Psoas muscle (tissue), 8 donors: ENCODE results near the gene CENPH. TPM values are rescaled to one million over a fixed set of nuclear protein-coding genes. Genes with fewer than 3 reads are reported as not detected.
A peak's percentile ranks its signal among the peaks of the same experiment; 100 is the strongest.
"Not testable (repeated sequence)": the region's sequence is repeated elsewhere in the genome, so short reads cannot be mapped to it uniquely, and the experiment has no call there.

ENCODE experiments used
- ATAC-seq, 4 donors: fragments of 200-7000 bp; cut with Tn5 transposase; one replicate each; pipeline ENCODE4 v1.9.1; 2020; ENCODE audit warnings: moderate library complexity in 3 of 4, mild to moderate bottlenecking in 2 of 4
- DNase-seq, 2 donors: peaks; one replicate each; pipeline ENCODE4 v3.0.0-alpha.2; 2020
- H3K27ac ChIP-seq: fragments of 200-600 bp; one replicate; pipeline ENCODE4 v1.8.0; 2022
- H3K27me3 ChIP-seq, 3 donors: fragments of 200-600 bp in 1 of 3; one replicate each; pipeline versions ENCODE4 v1.6.1 to v1.8.0; 2013 to 2022; ENCODE audit warnings: low read length in 2 of 3, mild to moderate bottlenecking in 2 of 3, moderate library complexity in 1 of 3; ENCODE audit not compliant: insufficient read depth in 3 of 3
- H3K36me3 ChIP-seq, 2 donors: fragments of 200-600 bp in 1 of 2; one replicate each; pipeline versions ENCODE4 v1.6.1 to v1.8.0; 2013 to 2022; ENCODE audit warnings: low read depth in 1 of 2, mild to moderate bottlenecking in 1 of 2, moderate library complexity in 1 of 2; ENCODE audit not compliant: insufficient read depth in 1 of 2
- H3K4me1 ChIP-seq: fragments of 200-600 bp; one replicate; pipeline ENCODE4 v1.8.0; 2022
- H3K4me3 ChIP-seq: fragments of 200-600 bp; one replicate; pipeline ENCODE4 v1.8.0; 2022; ENCODE audit warnings: mild to moderate bottlenecking
- H3K9me3 ChIP-seq: fragments of 200-600 bp; one replicate; pipeline ENCODE4 v1.8.0; 2022
- CTCF ChIP-seq: fragments of 200-600 bp; IDR thresholded peaks from one replicate; pipeline ENCODE4 v1.8.0; 2022; ENCODE audit warnings: antibody characterized with exemption
- WGBS, 3 donors: extraction: QIAGEN DNeasy Blood & Tissue Kit; methylation state at CpG; one replicate each; pipeline versions ENCODE4 v1.1.6 to v1.1.7; 2013; 5-methylcytosine and 5-hydroxymethylcytosine counted together
- intact Hi-C, 2 donors: fragments of 100-400 bp; cut with DNase I; formaldehyde crosslinking; loops; one replicate each; pipeline versions ENCODE4 v1.11.0 to v1.14.2; 2022
- polyA plus RNA-seq, 3 donors: library from polyadenylated mRNA; stranded (reverse); fragments of 200-250 nt; gene quantifications; one replicate each; pipeline ENCODE4 v1.2.3, GENCODE V29; 2013
- total RNA-seq, 4 donors: library from RNA; stranded (reverse); fragmentation: NEBNext Ultra II Directional in 2 of 4; extraction: Animal tissue kit (Norgen Biotek cat#: 25700) in 2 of 4; gene quantifications; one replicate each; pipeline versions ENCODE4 v1.2.1 to v1.2.4, GENCODE V29; 2021 to 2023
- donor health status: healthy with polysubstance abuse.
- donor health status: DM: no; HTN: no; CAD: no; lungs with moderate emphysema.
- donor health status: Bipolar disorder and iron deficiency.
- donor health status: healthy.
- donor health status: DM: yes; HTN: yes; CAD: no.
- donor health status: DM: no; HTN: no; CAD: no.
- donor health status: DM: no; HTN: no; CAD: no.
- donor health status: DM: yes; HTN: yes; CAD: no.

The CENPH gene
- total and polyA plus RNA-seq, 7 donors: 1.6 to 4.5 (median 3.2) TPM

GRCh38 chr5:69213513-69214215, 24.3 kb downstream of the CENPH start:
- DNase-seq (no peak), ATAC-seq (no peak)
- no peak for TF ChIP-seq CTCF
- H3K27ac ChIP-seq: no peak overlapping the region
- H3K4me3 ChIP-seq: no peak overlapping the region
- intact Hi-C loops: no loop called here
- no peaks in the 10 kb centered on the region for H3K27me3 ChIP-seq
- no peaks in the 10 kb centered on the region for H3K36me3 ChIP-seq
- H3K9me3 ChIP-seq: no peaks in the 10 kb centered on the region
- H3K4me1 ChIP-seq: peaks cover 7% of the 10 kb centered on the region
- 81 to 89% (median 83%) methylated on average over 4 of the region's 4 CpGs for WGBS, 3 donors

DNA sequence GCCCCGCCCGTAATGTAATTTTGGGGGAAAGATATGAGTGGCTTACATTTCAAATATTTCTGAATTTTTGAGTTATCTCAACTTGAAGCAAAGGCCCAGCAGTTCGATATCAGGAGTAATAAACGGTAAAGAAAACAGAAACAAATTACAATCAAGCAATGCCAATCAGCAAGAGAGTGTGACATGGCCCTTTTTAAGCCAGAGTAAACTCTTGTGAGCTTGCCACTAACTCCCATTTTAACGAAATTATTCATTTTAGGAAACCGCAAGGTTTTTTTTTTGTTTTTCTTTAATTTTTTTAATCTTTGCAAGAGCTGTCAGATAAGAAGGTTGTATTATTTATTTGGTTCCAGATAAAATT, 27.7 kb downstream of the CENPH start:
- 57 to 59% (median 59%) methylated on average over 6 of the region's 6 CpGs for WGBS, 3 donors

DNA sequence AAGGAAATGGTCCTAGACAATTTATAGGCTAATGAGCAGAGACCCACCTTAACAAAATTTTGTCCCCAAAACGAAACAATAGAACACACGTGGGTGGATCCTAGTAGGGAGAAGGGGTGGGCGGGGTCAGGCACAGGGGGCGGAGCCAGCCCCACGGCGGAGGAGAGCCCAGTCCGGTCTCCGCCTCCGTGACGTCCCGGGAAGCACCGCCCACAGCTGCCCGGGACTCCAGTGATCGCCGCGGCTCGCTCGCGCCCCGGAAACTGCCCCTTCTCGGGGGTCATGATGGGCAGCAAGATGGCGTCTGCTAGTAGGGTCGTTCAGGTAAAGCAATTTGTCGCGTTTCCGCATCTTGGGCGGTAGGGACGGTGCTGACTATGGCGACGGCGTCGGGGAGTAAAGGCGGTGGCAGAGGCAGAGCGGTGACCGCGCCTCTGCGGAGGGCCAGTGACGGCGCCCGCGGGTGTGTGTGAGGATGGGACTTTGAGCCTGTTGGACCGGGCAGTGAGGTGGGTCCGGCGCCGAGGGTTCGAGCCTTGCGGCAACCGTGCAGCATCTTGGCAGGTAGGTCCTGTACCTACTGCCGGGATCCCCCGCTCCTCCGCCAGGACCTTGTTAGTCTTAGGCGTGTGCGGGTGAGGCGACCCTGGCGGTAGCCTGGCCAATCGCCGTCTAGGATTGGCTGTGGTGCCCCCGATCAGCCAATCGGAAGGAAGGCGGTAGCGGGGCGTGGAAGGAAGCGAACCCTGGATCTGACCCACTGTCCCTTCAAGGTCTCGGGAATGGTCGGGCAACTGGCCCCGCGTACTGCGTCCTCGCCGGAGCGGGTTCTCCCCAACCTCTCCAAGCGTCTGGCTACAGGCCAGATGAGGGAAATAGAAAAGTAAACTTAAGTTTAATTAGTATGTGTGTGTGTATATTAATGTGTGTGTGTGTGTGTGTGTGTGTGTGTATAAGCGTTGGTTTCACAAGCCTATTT, 28.5 kb downstream of the CENPH start:
- ATAC-seq: peak; percentile 98 to 99 (median 98)
- no peaks in the 10 kb centered on the region for H3K9me3 ChIP-seq
- H3K27me3 ChIP-seq: no peaks in the 10 kb centered on the region
- peaks cover 0 to 2% of the 10 kb centered on the region in 2 donors for H3K36me3 ChIP-seq
- DNase-seq: peak; percentile 98
- WGBS, 3 donors: 0 to 1% (median 0%) methylated on average over 58 to 73 of the region's 73 CpGs
- TF ChIP-seq CTCF: peak; percentile 26
- peaks cover 14% of the 10 kb centered on the region for H3K4me1 ChIP-seq
- peak overlapping the region; percentile 91 for H3K27ac ChIP-seq
- peak overlapping the region; percentile 92 for H3K4me3 ChIP-seq
- intact Hi-C loops: loop anchor here (2.0 kb wide), 2 partner anchors 15 to 29 kb away; partner anchors contain the start of gene CENPH (in 1 of the 2)

More for the DNA sequence above, 27.7 kb downstream of the CENPH start:
- no peaks in the 10 kb centered on the region for H3K9me3 ChIP-seq
- peak overlapping the region; percentile 92 for H3K4me3 ChIP-seq
- peaks cover 0 to 2% of the 10 kb centered on the region in 2 donors for H3K36me3 ChIP-seq
- H3K27me3 ChIP-seq: no peaks in the 10 kb centered on the region
- TF ChIP-seq CTCF: no peak
- peaks cover 14% of the 10 kb centered on the region for H3K4me1 ChIP-seq
- ATAC-seq: no peak
- intact Hi-C loops: loop anchor here in 1 of 2 donors (2.0 kb wide), 1 partner anchor 28 kb away; the partner anchor contains the start of gene CENPH
- no peak for DNase-seq
- peak overlapping the region; percentile 91 for H3K27ac ChIP-seq

DNA sequence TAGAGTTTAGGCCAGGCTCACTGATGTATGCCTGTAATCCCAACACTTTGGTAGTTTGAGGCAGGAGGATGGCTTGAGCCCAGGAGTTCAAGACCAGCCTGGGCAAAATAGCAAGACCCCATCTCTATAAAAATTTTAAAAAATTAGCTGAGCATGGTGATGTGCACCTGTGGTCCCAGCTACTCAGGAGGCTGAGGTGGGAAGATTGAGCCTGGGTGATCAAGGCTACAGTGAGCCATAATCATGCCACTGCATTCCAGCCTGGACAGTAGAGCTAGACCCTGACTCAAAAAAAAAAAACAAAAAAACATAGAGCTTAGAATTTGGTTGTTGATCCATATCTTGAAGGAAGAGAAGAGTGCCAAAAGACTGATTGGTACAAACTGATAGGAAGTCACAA, 30.6 kb downstream of the CENPH start:
- no peak for ATAC-seq
- H3K27me3 ChIP-seq: no peaks in the 10 kb centered on the region
- TF ChIP-seq CTCF: no peak

GRCh38 chr5:69220371-69220770, 31.0 kb downstream of the CENPH start:
- DNase-seq, H3K27me3 ChIP-seq, ATAC-seq, H3K36me3 ChIP-seq, H3K27ac ChIP-seq, intact Hi-C loops, H3K4me3 ChIP-seq, H3K9me3 ChIP-seq: not testable (repeated sequence)
- H3K4me1 ChIP-seq: peaks cover 14% of the 10 kb centered on the region
- 92 to 97% (median 96%) methylated on average over 18 of the region's 18 CpGs for WGBS, 3 donors

More for the DNA sequence above, 30.6 kb downstream of the CENPH start:
- H3K27ac ChIP-seq: peak overlapping the region; percentile 9
- DNase-seq: no peak
- peaks cover 2 to 5% of the 10 kb centered on the region in 2 donors for H3K36me3 ChIP-seq
- intact Hi-C loops: loop anchor here in 1 of 2 donors (2.0 kb wide), 1 partner anchor 13 kb away; no protein-coding TSS in a partner anchor
- H3K4me3 ChIP-seq: no peak overlapping the region
- H3K4me1 ChIP-seq: peaks cover 14% of the 10 kb centered on the region
- H3K9me3 ChIP-seq: no peaks in the 10 kb centered on the region

- H3K27ac ChIP-seq, H3K27me3 ChIP-seq, ATAC-seq, H3K9me3 ChIP-seq, DNase-seq, intact Hi-C loops, H3K4me3 ChIP-seq: not testable (repeated sequence)
- H3K4me1 ChIP-seq: peaks cover 14% of the 10 kb centered on the region
- WGBS, 3 donors: 81 to 97% (median 84%) methylated on average over 5 to 9 of the region's 9 CpGs
- H3K36me3 ChIP-seq: peaks cover 2 to 11% of the 10 kb centered on the region in 2 donors
Measured at GRCh38 chr5:69220833-69221232, 31.4 kb downstream of the CENPH start.
